ENCODE data around the gene PLBD2. TPM values are rescaled to one million over a fixed set of nuclear protein-coding genes. Genes with fewer than 3 reads are reported as not detected.

The PLBD2 gene
- total RNA-seq, 1 donor from 2014 or later, result 44.2 TPM

- intact Hi-C loops (cut with DNase I), result no loop called here
- ATAC-seq, result no peak
- DNase-seq (ENCODE audit: low spot score), result no peak
These were observed 7.4 kb downstream of the PLBD2 start for GRCh38 chr12:113365639-113366395.

- DNase-seq (ENCODE audit: low spot score) (no peak), ATAC-seq (no peak)
- intact Hi-C loops (cut with DNase I), result no loop called here
These were observed 8.4 kb downstream of the PLBD2 start for GRCh38 chr12:113366827-113367226.

- intact Hi-C loops (cut with DNase I), result no loop called here
- ATAC-seq (no peak), DNase-seq (ENCODE audit: low spot score) (no peak)
These were observed 9.9 kb downstream of the PLBD2 start for GRCh38 chr12:113368331-113368730.

- DNase-seq (ENCODE audit: low spot score) (no peak), ATAC-seq (no peak)
- intact Hi-C loops (cut with DNase I), result no loop called here
These were observed 11.1 kb downstream of the PLBD2 start for GRCh38 chr12:113369391-113369985.

- intact Hi-C loops (cut with DNase I), result no loop called here
- DNase-seq (ENCODE audit: low spot score), result no peak
- ATAC-seq, result no peak
These were observed 12.7 kb downstream of the PLBD2 start for GRCh38 chr12:113370923-113371682.

- intact Hi-C loops (cut with DNase I), result no loop called here
- DNase-seq (ENCODE audit: low spot score), result no peak
- ATAC-seq, result no peak
These were observed 13.4 kb downstream of the PLBD2 start for GRCh38 chr12:113371808-113372207.

- intact Hi-C loops (cut with DNase I), result no loop called here
- DNase-seq (ENCODE audit: low spot score) (no peak), ATAC-seq (no peak)
These were observed 14.0 kb downstream of the PLBD2 start for GRCh38 chr12:113372371-113372770.

GRCh38 chr12:113373440-113373839, 15.1 kb downstream of the PLBD2 start:
- ATAC-seq, result no peak

GRCh38 chr12:113373969-113374368, 15.6 kb downstream of the PLBD2 start:
- intact Hi-C loops (cut with DNase I), result no loop called here
- ATAC-seq, result no peak
- no peak for DNase-seq (ENCODE audit: low spot score)

More at GRCh38 chr12:113373440-113373839, 15.1 kb downstream of the PLBD2 start:
- DNase-seq (ENCODE audit: low spot score), result no peak
- intact Hi-C loops (cut with DNase I), result no loop called here

- intact Hi-C loops (cut with DNase I), result no loop called here
- DNase-seq (ENCODE audit: low spot score) (no peak), ATAC-seq (no peak)
These were observed 16.5 kb downstream of the PLBD2 start for GRCh38 chr12:113374823-113375428.

GRCh38 chr12:113378291-113378690, 19.9 kb downstream of the PLBD2 start:
- intact Hi-C loops (cut with DNase I), result no loop called here
- DNase-seq (ENCODE audit: low spot score) (no peak), ATAC-seq (no peak)

- intact Hi-C loops (cut with DNase I), result no loop called here
- ATAC-seq (no peak), DNase-seq (ENCODE audit: low spot score) (no peak)
These were observed 22.8 kb downstream of the PLBD2 start for GRCh38 chr12:113381220-113381619.

- ATAC-seq, result no peak
- intact Hi-C loops (cut with DNase I), result no loop called here
- DNase-seq (ENCODE audit: low spot score), result no peak
These were observed 23.8 kb downstream of the PLBD2 start for GRCh38 chr12:113382206-113382605.

GRCh38 chr12:113384778-113385177, 26.4 kb downstream of the PLBD2 start:
- DNase-seq (ENCODE audit: low spot score) (no peak), ATAC-seq (no peak)
- intact Hi-C loops (cut with DNase I), result no loop called here

- intact Hi-C loops (cut with DNase I), result no loop called here
- no peak for DNase-seq (ENCODE audit: low spot score)
- ATAC-seq, result no peak
These were observed 27.0 kb downstream of the PLBD2 start for GRCh38 chr12:113385282-113385882.

- DNase-seq (ENCODE audit: low spot score) (no peak), ATAC-seq (no peak)
- intact Hi-C loops (cut with DNase I), result no loop called here
These were observed 28.6 kb downstream of the PLBD2 start for GRCh38 chr12:113386866-113387566.

- ATAC-seq (no peak), DNase-seq (ENCODE audit: low spot score) (no peak)
- intact Hi-C loops (cut with DNase I), result no loop called here
These were observed 29.2 kb downstream of the PLBD2 start for GRCh38 chr12:113387631-113388030.

- ATAC-seq, result no peak
- no peak for DNase-seq (ENCODE audit: low spot score)
- intact Hi-C loops (cut with DNase I), result no loop called here
These were observed 30.0 kb downstream of the PLBD2 start for GRCh38 chr12:113388351-113388750.

Measured in sciatic nerve (tissue), 2 donors.